ENCODE results near the gene PRAMEF14.
"Not testable (repeated sequence)": the region's sequence is repeated elsewhere in the genome, so short reads cannot be mapped to it uniquely, and the experiment has no call there.

DNA sequence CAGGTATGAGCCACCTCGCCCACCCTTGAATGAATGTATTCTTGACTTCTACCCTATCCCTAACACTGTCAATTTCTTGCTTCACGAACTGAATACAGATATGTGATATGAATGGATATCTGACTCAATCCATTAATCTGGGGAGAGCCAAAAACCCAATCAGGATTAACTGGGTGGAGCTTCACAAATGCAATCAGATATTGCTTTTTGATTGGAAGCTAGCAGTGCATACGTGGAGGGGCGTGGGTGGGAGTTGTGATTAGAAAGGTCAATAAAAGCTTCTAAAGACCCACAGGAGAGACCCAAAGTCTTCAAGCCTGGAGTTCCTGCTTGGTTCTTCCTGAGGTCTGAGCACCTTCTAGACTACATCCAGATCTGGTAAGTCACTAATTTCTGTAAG lies 31.7 kb downstream of the PRAMEF14 start, which contains the start of gene PRAMEF15:
- TF ChIP-seq POLR2A (IDR thresholded peaks at IDR 0.05; ENCODE audit: low read length); GATA1 (IDR thresholded peaks at IDR 0.05; ENCODE audit: low read depth, low read length): not testable (repeated sequence)
